Esophagus squamous epithelium (tissue), 4 donors: Measurements from ENCODE around the gene KMT5B.

Experiments
- CTCF ChIP-seq, 6 experiments: fragments of 450-650 bp in 4 of 6; fragments of 200-600 bp in 2 of 6; sonication (generic) in 2 of 6; IDR thresholded peaks; one replicate each; pipeline ENCODE4 v1.5.1; 2016 to 2019; ENCODE audit warnings: antibody characterized with exemption in 6 of 6, mild to moderate bottlenecking in 4 of 6, moderate library complexity in 4 of 6
- POLR2A ChIP-seq, 4 donors: fragments of 450-650 bp; IDR thresholded peaks; one replicate each; pipeline ENCODE4 v1.6.1; 2017; ENCODE audit warnings: antibody characterized with exemption in 4 of 4, mild to moderate bottlenecking in 4 of 4, moderate library complexity in 3 of 4

- TF ChIP-seq CTCF (IDR thresholded peaks at IDR 0.05) = no peak
- TF ChIP-seq POLR2A (IDR thresholded peaks at IDR 0.05) = no peak
Observed at GRCh38 chr11:68169442-68169841, 43.7 kb downstream of the KMT5B start.
